IPS-NIHi7 (cell line): ENCODE data around the gene NCOA3.

ENCODE experiments used
- DNase-seq: peaks from one replicate; pipeline ENCODE4 v3.0.0; 2012; ENCODE audit warnings: mixed read lengths; ENCODE audit errors: extremely low spot score

NCOA3 gene

GRCh38 chr20:47664744-47665143, 163.1 kb downstream of the NCOA3 start:
- DNase-seq: no peak

DNA sequence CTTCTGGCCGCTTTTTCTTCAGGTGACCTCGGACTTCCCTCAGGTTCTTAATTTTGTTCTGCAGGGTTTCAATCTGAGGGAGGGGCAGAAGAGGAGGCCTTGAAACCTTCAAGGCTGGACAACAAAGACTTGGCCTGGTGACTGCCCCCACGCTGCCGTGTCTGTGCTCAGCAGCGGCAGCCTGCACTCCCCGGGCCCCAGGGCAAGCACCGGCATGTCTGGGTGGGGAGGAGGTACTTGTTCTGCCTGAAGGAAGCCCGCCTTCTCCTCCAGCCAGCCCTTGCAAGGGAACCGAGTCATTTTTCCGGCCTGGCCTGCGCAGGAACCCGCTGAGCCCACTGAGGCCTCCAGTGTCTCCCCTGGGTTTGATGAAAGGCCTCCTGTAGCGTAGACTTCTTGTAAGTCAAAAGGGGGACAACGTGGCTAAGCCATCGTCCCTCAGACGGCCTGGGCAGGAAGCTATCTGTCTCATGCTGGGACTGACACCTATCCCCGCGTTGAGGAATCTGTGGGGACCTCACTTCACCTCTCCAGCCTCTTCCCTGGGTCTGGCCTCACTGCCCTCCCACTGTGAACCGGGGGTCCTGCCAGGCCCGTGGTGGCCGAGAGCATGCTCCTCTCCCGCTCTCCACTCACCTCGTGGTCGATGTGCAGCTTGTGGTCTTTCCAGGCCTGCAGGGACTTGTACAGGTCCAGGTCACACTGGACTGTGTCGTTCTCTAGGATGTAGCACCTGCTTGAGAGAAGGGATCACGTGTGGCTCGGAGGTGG, 163.7 kb downstream of the NCOA3 start:
- no peak for DNase-seq

DNA sequence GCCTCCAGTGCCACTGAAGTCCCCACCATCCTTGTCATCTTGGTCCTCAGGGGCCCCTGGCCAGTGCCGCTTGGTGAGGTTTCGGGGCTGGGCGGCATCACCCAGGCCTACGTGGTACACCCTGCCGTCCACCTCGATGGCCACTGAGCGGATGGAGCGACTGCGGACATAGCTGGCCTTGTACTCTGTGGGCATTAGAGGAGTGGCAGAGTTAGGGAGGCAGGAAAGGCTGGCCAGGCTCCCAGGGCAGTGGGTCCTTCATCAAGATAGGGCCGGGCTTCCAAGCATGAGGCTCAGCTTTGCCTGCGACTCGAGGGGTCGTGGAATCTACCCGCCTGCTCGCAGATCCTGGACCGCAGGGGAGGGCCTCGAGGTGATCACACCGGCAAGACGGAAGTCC, 164.6 kb downstream of the NCOA3 start:
- DNase-seq: no peak

DNA sequence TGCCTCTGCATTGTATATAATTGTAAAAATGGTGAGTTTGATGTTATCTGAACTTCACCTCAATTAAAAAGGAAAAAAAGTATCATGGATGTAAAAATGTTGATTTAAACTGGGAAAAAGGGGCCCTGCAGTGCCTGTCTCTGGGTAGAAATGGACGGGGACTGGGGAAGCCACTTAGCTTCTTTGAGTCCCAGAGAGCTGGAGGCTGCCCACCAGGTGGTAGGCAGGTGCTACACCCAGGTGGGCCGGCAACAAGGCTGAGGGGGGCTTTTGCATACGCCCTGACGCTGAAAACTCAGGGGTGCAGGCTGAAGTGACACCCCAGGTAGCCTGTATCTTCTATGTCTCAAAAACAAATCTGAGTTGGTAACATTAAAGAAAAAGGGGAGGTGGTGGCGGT, 165.4 kb downstream of the NCOA3 start:
- DNase-seq: no peak

GRCh38 chr20:47667531-47668312, 166.0 kb downstream of the NCOA3 start:
- DNase-seq: no peak

DNA sequence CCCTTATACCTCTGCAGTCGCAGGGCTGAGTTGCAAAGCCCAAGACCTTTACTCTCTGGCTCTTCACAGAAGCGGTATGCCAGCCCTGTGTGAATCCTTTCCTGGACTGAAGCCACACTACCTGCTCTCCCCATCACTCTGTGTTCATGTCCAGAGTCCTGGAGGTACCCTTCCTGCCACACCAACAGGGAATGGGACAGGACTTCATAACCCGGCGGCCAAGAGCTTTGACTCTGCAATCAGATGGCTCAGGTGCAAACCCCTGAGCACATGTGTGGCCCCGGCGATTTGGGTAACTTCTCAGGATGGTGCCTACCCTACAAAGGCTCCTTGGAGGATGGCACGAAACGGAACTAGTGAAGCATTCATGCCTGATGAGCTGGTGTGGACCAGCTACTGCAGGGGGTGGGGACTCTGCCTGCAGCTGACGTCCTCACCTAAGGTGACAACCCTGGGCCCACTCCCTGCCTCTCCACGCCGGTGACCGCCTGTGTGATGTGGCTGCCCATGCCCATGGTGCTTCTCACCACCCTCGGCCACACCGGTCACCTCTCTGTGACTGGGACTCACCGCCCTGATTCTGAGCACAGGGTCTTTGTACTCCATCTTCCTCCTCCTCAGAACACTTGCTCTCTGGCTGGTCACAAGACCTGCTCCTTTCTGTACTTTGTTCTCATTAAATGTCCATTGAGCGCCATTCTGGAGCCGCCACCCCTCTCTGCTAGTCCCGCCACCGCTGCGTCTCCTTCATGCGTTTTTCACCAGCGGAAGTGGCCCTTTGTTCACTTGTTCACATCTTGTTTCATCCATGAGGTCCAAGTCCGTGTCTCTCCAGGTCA, 166.8 kb downstream of the NCOA3 start:
- no peak for DNase-seq

DNA sequence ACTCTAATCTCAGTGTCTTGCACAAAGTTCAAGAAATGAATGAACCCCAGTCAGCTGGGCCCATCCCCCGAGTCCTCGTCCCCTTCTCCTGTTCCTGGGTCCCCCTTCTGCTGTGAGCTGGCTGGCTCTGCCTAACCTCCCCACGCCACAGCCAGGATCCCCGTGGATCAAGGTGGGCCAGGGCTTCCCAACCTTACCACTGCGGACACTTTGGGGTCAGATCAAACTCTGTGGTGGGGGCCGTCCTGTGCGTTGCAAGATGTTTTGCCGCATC, 167.4 kb downstream of the NCOA3 start:
- no peak for DNase-seq

GRCh38 chr20:47669489-47669888, 167.8 kb downstream of the NCOA3 start:
- no peak for DNase-seq

GRCh38 chr20:47669927-47670890, 168.5 kb downstream of the NCOA3 start:
- DNase-seq: no peak

DNA sequence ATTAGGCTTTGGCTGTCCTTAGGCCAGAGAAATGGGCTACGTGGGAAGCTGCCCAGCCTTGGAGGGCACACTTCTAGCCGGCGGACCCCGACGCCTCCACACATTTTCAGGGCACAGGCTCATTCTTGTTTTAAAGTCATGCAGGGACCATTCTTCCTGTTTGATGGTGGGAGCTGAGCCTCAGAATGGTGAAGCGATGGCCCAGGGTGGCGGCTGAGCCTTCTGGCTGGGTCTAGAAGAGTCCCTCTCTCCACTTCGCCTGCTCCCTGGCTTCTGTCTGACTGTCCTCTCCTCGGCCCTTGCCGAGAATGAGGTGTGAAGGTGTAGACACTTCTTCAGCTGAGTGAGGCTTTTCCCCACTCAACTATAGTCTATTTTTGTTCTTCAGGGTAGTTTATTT, 169.2 kb downstream of the NCOA3 start:
- DNase-seq: no peak

DNA sequence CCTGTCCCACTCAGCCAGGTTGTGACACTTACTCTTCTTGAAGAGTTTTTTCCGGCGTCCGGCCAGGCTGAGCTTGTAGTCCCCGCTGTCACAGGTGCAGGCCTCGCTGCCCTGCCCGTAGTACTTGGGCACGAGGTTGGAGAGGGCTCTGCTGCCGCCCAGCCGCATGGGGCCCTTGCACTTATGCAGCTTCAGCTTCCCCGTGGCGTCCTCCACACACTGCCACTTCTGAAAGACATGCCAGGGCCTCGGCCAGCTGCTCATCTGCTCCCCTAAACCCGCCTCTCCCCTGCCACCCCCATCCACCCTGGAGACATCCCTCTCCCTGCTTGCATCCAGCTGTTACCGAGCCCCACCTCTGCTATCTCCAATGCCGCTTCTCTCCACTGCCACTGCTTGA, 170.5 kb downstream of the NCOA3 start:
- no peak for DNase-seq

GRCh38 chr20:47672886-47673670, 171.4 kb downstream of the NCOA3 start:
- DNase-seq: no peak

DNA sequence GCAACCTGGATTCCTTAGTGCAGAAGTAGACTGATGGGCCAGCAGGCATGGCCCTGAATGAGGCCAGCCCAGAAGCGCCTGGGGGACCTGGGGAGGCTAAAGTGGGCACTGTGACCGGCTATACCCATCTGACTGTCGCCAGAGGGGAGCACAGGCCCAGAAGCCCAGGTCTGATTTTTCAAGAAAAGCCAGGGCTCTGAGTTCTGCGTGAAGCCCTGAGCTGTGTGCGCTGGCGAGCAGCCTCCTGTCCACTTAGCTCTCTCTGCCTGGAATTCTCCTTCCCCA, 171.9 kb downstream of the NCOA3 start:
- DNase-seq: no peak

GRCh38 chr20:47674145-47674544, 172.5 kb downstream of the NCOA3 start:
- no peak for DNase-seq

DNA sequence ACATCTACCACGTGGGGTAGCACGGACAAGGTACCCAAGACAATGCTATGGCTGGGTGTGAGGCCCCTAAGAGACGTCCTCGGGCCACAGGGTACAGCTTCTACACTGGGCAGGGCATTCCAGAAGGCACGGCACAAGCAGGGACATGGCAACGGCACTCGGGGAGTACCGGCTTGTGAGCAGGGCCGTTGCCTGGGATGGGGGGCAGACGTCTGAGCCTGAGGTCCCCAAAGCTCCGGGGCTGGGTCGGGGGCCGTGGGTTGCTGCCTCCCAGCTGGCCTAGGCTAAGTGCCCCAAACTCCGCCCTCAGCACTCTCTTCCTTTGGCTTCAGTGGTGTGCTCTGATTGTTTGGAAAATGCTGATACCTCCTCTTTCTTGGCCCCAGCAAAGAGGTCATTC, 173.0 kb downstream of the NCOA3 start:
- DNase-seq: no peak

- DNase-seq: peak; percentile 50
Measured at GRCh38 chr20:47675190-47676142, 173.8 kb downstream of the NCOA3 start.

- peak; percentile 76 for DNase-seq
Measured at GRCh38 chr20:47676219-47676721, 174.6 kb downstream of the NCOA3 start.

DNA sequence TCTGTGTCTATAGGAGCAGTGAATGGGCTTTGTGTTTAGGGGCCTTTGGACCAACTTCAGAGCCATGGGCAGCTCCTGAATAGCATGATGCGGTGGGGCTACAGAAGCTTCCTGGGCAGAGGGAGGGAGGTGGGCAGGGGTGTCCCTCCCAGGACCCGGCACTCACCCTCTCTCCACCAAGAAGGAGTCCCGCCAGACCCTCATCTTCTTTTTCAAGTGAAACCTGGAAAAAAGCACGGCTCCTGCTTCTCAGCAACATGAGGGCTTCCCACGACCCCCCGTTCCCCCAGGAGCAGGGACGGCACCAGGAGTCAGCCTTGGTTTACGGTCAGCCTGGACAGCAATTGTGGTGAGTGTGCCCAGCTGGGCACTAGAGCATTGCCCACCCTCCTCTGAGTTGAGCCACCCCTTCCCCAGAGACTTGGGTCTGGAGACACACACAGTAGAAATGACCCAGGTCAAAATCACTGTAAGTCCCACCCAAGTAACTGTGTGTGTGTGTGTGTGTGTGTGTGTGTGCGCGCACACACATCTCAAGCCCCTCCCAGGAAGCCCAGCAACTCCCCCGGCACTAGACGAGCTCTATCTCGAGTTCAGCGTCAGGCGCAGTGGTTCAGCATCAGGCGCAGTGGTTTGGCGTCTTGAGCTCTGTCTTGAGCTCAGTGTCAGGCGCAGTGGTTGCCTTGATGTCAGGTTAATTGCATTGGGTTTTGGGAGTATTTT, 175.4 kb downstream of the NCOA3 start:
- no peak for DNase-seq
